Ishikawa (cell line): Measurements from ENCODE around the gene PLEKHO2.

Source experiments
- EGR1 ChIP-seq: IDR thresholded peaks from 2 replicates; pipeline ENCODE4 v1.6.1; 2012
- EP300 ChIP-seq: IDR thresholded peaks from 2 replicates; pipeline ENCODE4 v1.6.1; 2012; ENCODE audit warnings: borderline replicate concordance
- RAD21 ChIP-seq: IDR thresholded peaks from 2 replicates; pipeline ENCODE4 v1.6.1; 2012; ENCODE audit warnings: low read depth
- REST ChIP-seq: IDR thresholded peaks from 2 replicates; pipeline ENCODE4 v1.6.1; 2012; ENCODE audit warnings: low read depth, mild to moderate bottlenecking
- TAF1 ChIP-seq: IDR thresholded peaks from 2 replicates; pipeline ENCODE4 v1.6.1; 2012; ENCODE audit warnings: low read depth, mild to moderate bottlenecking
- USF1 ChIP-seq: IDR thresholded peaks from 2 replicates; pipeline ENCODE4 v1.6.1; 2012
- YY1 ChIP-seq: IDR thresholded peaks from 2 replicates; pipeline ENCODE4 v1.6.1; 2012; ENCODE audit warnings: low read depth

DNA sequence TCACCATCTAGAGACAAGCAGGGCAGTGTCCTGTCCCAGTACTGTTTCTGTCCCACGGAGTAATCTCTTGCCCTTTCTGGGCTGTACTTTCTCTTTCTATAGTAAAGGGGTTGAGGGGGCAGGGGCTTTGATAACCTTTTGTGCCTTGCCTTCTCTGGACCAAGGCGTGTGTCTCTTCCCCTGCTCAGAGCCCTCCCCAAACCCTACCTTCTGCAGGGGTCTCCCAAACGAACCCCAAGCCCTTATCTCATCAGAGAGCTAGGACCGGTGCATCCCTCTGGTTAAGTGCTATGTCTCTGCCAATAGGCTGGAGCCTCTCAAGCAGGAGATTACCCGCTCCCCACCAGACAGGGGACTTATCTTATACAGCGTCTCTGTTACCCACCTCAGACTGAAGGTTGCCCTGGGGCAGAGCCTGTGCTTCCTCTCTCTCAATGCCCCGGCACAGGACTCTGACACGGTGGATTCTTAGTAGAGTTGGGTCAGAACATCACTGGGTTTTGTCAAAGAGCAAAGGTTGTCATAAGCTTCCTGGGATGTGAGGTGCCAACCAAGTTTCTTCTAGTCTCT, 2.9 kb downstream of the PLEKHO2 start:
- no peak for TF ChIP-seq USF1
- TF ChIP-seq EP300, result no peak
- no peak for TF ChIP-seq EGR1
- no peak for TF ChIP-seq TAF1
- no peak for TF ChIP-seq REST
- no peak for TF ChIP-seq YY1
- no peak for TF ChIP-seq RAD21
